Kidney (tissue), 14 donors: ENCODE data around the gene GJD3. TPM values are rescaled to one million over a fixed set of nuclear protein-coding genes. Genes with fewer than 3 reads are reported as not detected.

ENCODE experiments used
- DNase-seq, 5 donors: peaks; one replicate each; pipeline ENCODE4 v3.0.0-alpha.2; 2013 to 2020
- FAIRE-seq: peaks from 2 replicates; lab custom pipeline; 2012; peaks lifted over from hg19 to GRCh38; lab: Jason Lieb, UNC
- H3K27ac ChIP-seq, 2 donors: one replicate each; pipeline ENCODE4 v1.7.0; 2013; ENCODE audit warnings: low read depth in 2 of 2, low read length in 2 of 2, inconsistent platforms in 1 of 2
- H3K27me3 ChIP-seq: one replicate; pipeline ENCODE4 v1.7.1; 2013; ENCODE audit warnings: low read length, inconsistent platforms; ENCODE audit not compliant: control insufficient read depth, insufficient read depth
- H3K36me3 ChIP-seq, 3 donors: one replicate each; pipeline versions ENCODE4 v1.7.0 to v1.7.1; 2013; ENCODE audit warnings: low read length in 3 of 3, control low read depth in 1 of 3, inconsistent platforms in 1 of 3; ENCODE audit not compliant: insufficient read depth in 3 of 3, control insufficient read depth in 2 of 3
- H3K4me1 ChIP-seq, 3 donors: one replicate each; pipeline versions ENCODE4 v1.7.0 to v1.7.1; 2013; ENCODE audit warnings: low read length in 3 of 3, inconsistent platforms in 1 of 3, low read depth in 1 of 3; ENCODE audit not compliant: control insufficient read depth in 2 of 3, insufficient read depth in 2 of 3
- H3K4me3 ChIP-seq, 3 donors: one replicate each; pipeline versions ENCODE4 v1.7.0 to v1.8.1; 2013; ENCODE audit warnings: low read length in 3 of 3, control low read depth in 1 of 3, inconsistent platforms in 1 of 3
- H3K9ac ChIP-seq, 3 donors: one replicate each; pipeline versions ENCODE4 v1.7.0 to v1.7.1; 2013; ENCODE audit warnings: low read length in 3 of 3, control low read depth in 1 of 3, inconsistent platforms in 1 of 3
- H3K9me3 ChIP-seq, 3 donors: one replicate each; pipeline versions ENCODE4 v1.7.0 to v1.7.1; 2013; ENCODE audit warnings: low read length in 3 of 3, control low read depth in 1 of 3, inconsistent platforms in 1 of 3; ENCODE audit not compliant: control insufficient read depth in 2 of 3, insufficient read depth in 1 of 3
- intact Hi-C: fragments of 100-400 bp; cut with DNase I; formaldehyde crosslinking; loops from one replicate; pipeline ENCODE4 v1.11.1; 2022
- polyA plus RNA-seq: library from polyadenylated mRNA; stranded (reverse); fragments of 350-450 nt; fragmentation: Illumina TruSeq; extraction: RNeasy Lipid Tissue Mini Kit (QIAGEN cat#74804); gene quantifications from one replicate; pipeline ENCODE4 v1.2.3, GENCODE V29; 2014; ENCODE audit warnings: low read depth, low replicate concordance; ENCODE audit not compliant: insufficient read depth
- total RNA-seq: library from RNA; stranded (reverse); fragmentation: NEBNext Ultra II Directional; extraction: Animal tissue kit (Norgen Biotek cat#: 25700); gene quantifications from one replicate; pipeline ENCODE4 v1.2.1, GENCODE V29; 2021
- TF ChIP-seq, protein P1 (sequence below): IDR thresholded peaks from 3 replicates; pipeline ENCODE4 v1.5.1; 2012; ENCODE audit warnings: mild to moderate bottlenecking, moderate library complexity, borderline replicate concordance; ENCODE audit not compliant: insufficient read depth; ENCODE audit errors: extremely low read depth
- donor health status: control.
- donor health status: control.
- donor health status: control.
- donor health status: control.
- donor health status: control.
- donor health status: DM: yes; HTN: yes; CAD: no.
- donor health status: Normal renal cell carcinoma (clear cell type).

GJD3 gene
- total and polyA plus RNA-seq, 2 donors from 2014 or later, result 2.6 TPM; not detected in 1

- Histone ChIP-seq H3K36me3 (no peaks in the 10 kb centered on the region), H3K9me3 (no peaks in the 10 kb centered on the region), H3K4me3 (peak overlapping the region; percentile 41 to 65 (median 51)), H3K27me3 (peaks cover 5% of the 10 kb centered on the region), H3K27ac (no peak overlapping the region), H3K4me1 (peaks cover 0 to 4% (median 3%) of the 10 kb centered on the region in 3 donors), H3K9ac (no peak overlapping the region)
- intact Hi-C loops, result loop anchor here (10.0 kb wide), 1 partner anchor 52 kb away; the partner anchor contains the start of gene TOP2A
- FAIRE-seq (no peak), DNase-seq (peak in 4 of 5 donors; percentile 46 to 88 (median 67))
- TF ChIP-seq, protein P1, sequence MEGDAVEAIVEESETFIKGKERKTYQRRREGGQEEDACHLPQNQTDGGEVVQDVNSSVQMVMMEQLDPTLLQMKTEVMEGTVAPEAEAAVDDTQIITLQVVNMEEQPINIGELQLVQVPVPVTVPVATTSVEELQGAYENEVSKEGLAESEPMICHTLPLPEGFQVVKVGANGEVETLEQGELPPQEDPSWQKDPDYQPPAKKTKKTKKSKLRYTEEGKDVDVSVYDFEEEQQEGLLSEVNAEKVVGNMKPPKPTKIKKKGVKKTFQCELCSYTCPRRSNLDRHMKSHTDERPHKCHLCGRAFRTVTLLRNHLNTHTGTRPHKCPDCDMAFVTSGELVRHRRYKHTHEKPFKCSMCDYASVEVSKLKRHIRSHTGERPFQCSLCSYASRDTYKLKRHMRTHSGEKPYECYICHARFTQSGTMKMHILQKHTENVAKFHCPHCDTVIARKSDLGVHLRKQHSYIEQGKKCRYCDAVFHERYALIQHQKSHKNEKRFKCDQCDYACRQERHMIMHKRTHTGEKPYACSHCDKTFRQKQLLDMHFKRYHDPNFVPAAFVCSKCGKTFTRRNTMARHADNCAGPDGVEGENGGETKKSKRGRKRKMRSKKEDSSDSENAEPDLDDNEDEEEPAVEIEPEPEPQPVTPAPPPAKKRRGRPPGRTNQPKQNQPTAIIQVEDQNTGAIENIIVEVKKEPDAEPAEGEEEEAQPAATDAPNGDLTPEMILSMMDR, result no peak
Measured at GRCh38 chr17:40363111-40363827, 1.3 kb downstream of the GJD3 start.

DNA sequence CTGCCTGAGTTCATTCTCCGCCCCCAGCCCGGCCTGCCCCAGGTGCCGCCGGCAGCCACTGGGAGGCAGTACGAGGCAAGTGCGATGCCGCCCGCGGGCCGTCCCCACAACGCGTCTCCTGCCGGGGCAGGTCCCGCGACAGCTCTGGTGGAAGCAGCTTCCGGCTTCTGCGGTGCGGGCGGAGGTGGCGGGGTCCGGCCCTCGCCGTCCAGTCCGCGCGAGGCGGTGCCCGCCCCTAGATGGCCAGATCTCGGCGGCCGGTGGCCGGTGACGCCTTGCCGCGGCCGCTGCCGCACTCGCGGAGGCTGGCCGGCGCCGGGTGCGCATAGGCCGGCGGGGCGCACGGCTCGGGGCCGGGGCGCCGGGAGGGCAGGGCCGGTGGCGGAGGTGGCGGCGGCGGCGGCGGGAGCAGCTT lies 1.8 kb downstream of the GJD3 start:
- DNase-seq (peak; percentile 84 to 93 (median 88)), FAIRE-seq (no peak)
- no peak overlapping the region for H3K9ac ChIP-seq
- H3K9me3 ChIP-seq, result no peaks in the 10 kb centered on the region
- peaks cover 0 to 4% (median 3%) of the 10 kb centered on the region in 3 donors for H3K4me1 ChIP-seq
- no peaks in the 10 kb centered on the region for H3K36me3 ChIP-seq
- intact Hi-C loops, result loop anchor here (10.0 kb wide), 1 partner anchor 52 kb away; the partner anchor contains the start of gene TOP2A
- TF ChIP-seq, protein P1, result peak; percentile 56
- no peak overlapping the region for H3K27ac ChIP-seq
- peaks cover 5% of the 10 kb centered on the region for H3K27me3 ChIP-seq
- H3K4me3 ChIP-seq, result peak overlapping the region in 1 of 3 donors; percentile 37

GRCh38 chr17:40361925-40362695 lies 2.4 kb downstream of the GJD3 start:
- peak overlapping the region in 1 of 3 donors; percentile 37 for H3K4me3 ChIP-seq
- DNase-seq (peak in 2 of 5 donors; percentile 58 to 62), FAIRE-seq (no peak)
- intact Hi-C loops, result loop anchor here (10.0 kb wide), 1 partner anchor 53 kb away; the partner anchor contains the start of gene TOP2A
- no peaks in the 10 kb centered on the region for H3K9me3 ChIP-seq
- H3K27ac ChIP-seq, result no peak overlapping the region
- peaks cover 0 to 4% (median 3%) of the 10 kb centered on the region in 3 donors for H3K4me1 ChIP-seq
- no peaks in the 10 kb centered on the region for H3K36me3 ChIP-seq
- TF ChIP-seq, protein P1, result no peak
- H3K27me3 ChIP-seq, result peaks cover 5% of the 10 kb centered on the region
- no peak overlapping the region for H3K9ac ChIP-seq
